Gastroesophageal sphincter (tissue), 4 donors: ENCODE results near the gene GALNT18. TPM values are rescaled to one million over a fixed set of nuclear protein-coding genes. Genes with fewer than 3 reads are reported as not detected.

Source experiments
- ATAC-seq: fragments of 150-250 bp; one replicate; pipeline ENCODE4 v1.9.1; 2016; ENCODE audit warnings: mild to moderate bottlenecking, moderate library complexity
- H3K27ac ChIP-seq, 4 donors: fragments of 200-600 bp; sonication (generic) in 3 of 4; 1 replicate in 3 of 4; 2 replicates in 1 of 4; pipeline ENCODE4 v1.5.1; 2016 to 2019
- H3K27me3 ChIP-seq: fragments of 200-600 bp; sonication (generic); one replicate; pipeline ENCODE4 v1.5.1; 2019
- H3K36me3 ChIP-seq, 2 donors: fragments of 200-600 bp; sonication (generic); one replicate each; pipeline ENCODE4 v1.5.1; 2019; ENCODE audit warnings: control low read depth in 1 of 2
- H3K4me1 ChIP-seq, 3 donors: fragments of 200-600 bp; sonication (generic); 1 replicate in 2 of 3; 2 replicates in 1 of 3; pipeline ENCODE4 v1.5.1; 2016 to 2019; ENCODE audit warnings: control low read depth in 2 of 3
- H3K4me3 ChIP-seq, 2 donors: fragments of 200-600 bp; sonication (generic); one replicate each; pipeline ENCODE4 v1.5.1; 2019; ENCODE audit warnings: mild to moderate bottlenecking in 1 of 2, moderate library complexity in 1 of 2
- H3K9me3 ChIP-seq, 3 donors: fragments of 200-600 bp; sonication (generic); one replicate each; pipeline ENCODE4 v1.5.1; 2017 to 2019; ENCODE audit warnings: control low read depth in 2 of 3
- CTCF ChIP-seq, 4 experiments: fragments of 200-600 bp in 2 of 4; fragments of 450-650 bp in 2 of 4; sonication (generic) in 1 of 4; IDR thresholded peaks; one replicate each; pipeline ENCODE4 v1.5.1; 2017 to 2019; ENCODE audit warnings: antibody characterized with exemption in 4 of 4, mild to moderate bottlenecking in 2 of 4, moderate library complexity in 2 of 4
- EP300 ChIP-seq: sonication (generic); formaldehyde crosslinking; IDR thresholded peaks from one replicate; pipeline ENCODE4 v1.6.1; 2017; ENCODE audit warnings: antibody characterized with exemption, mild to moderate bottlenecking
- POLR2A ChIP-seq, 2 donors: fragments of 450-650 bp; IDR thresholded peaks; one replicate each; pipeline ENCODE4 v1.6.1; 2017; ENCODE audit warnings: antibody characterized with exemption in 2 of 2, mild to moderate bottlenecking in 2 of 2, moderate library complexity in 1 of 2
- POLR2AphosphoS5 ChIP-seq: sonication (generic); formaldehyde crosslinking; IDR thresholded peaks from one replicate; pipeline ENCODE4 v1.6.1; 2017; ENCODE audit warnings: antibody characterized with exemption
- WGBS, 2 donors: methylation state at CpG; one replicate each; pipeline ENCODE4 v1.1.5; 2018; ENCODE audit warnings: low coverage in 1 of 2; 5-methylcytosine and 5-hydroxymethylcytosine counted together
- total RNA-seq, 4 donors: library from RNA; depleted of rRNA; stranded (reverse); fragments of >200 nt; gene quantifications; one replicate each; pipeline ENCODE4 v1.1.0, GENCODE V29; 2016

GALNT18 gene
- total RNA-seq, 4 donors from 2014 or later, result 16.0 to 65.6 (median 35.2) TPM

- no peak for TF ChIP-seq POLR2AphosphoS5
- no peak for TF ChIP-seq POLR2A (IDR thresholded peaks at IDR 0.05)
- TF ChIP-seq EP300, result no peak
- no peak for TF ChIP-seq CTCF (IDR thresholded peaks at IDR 0.05)
- 79 to 95% methylated on average over 2 of the region's 2 CpGs for WGBS, 2 donors
- Histone ChIP-seq H3K4me1 (peaks cover 0 to 62% (median 18%) of the 10 kb centered on the region in 3 donors), H3K36me3 (no peaks in the 10 kb centered on the region), H3K9me3 (no peaks in the 10 kb centered on the region), H3K27me3 (no peaks in the 10 kb centered on the region), H3K27ac (no peak overlapping the region), H3K4me3 (no peak overlapping the region)
- no peak for ATAC-seq
Measured at GRCh38 chr11:11464555-11464954, 157.2 kb downstream of the GALNT18 start.

DNA sequence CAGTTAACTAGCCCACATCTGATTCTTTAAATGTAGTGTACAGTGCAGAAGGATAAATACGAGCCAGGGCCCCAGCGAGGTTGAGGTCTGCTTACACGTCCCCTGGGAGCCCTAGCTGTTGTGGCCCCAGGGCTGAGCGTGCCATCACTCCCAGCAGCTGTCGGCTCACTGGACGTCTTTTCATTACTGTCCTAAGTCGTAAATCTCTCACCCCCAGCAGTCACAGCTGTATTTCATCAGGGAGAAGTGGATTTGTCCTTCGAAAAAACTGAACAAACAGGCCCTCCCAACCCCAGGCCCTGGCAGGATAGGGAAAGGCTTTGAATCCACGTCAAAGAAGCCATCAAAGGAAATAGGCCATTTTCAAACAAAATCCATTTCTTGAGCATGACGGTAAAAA is 158.4 kb downstream of the GALNT18 start:
- H3K36me3 ChIP-seq, result no peaks in the 10 kb centered on the region
- H3K4me1 ChIP-seq, result peaks cover 0 to 51% (median 18%) of the 10 kb centered on the region in 3 donors
- 34 to 71% methylated on average over 4 to 6 of the region's 10 CpGs for WGBS, 2 donors

GRCh38 chr11:11461473-11461872 is 160.3 kb downstream of the GALNT18 start:
- Histone ChIP-seq H3K36me3 (no peaks in the 10 kb centered on the region), H3K9me3 (no peaks in the 10 kb centered on the region), H3K4me1 (peaks cover 0 to 46% (median 18%) of the 10 kb centered on the region in 3 donors), H3K27ac (peak overlapping the region in 3 of 4 donors; percentile 53 to 83 (median 77)), H3K4me3 (no peak overlapping the region), H3K27me3 (no peaks in the 10 kb centered on the region)
- ATAC-seq, result peak; percentile 61
- WGBS, 2 donors, result 22 to 30% methylated on average over 8 to 9 of the region's 10 CpGs
- TF ChIP-seq POLR2A (IDR thresholded peaks at IDR 0.05) (no peak), POLR2AphosphoS5 (no peak), EP300 (no peak), CTCF (IDR thresholded peaks at IDR 0.05) (no peak)

More for the DNA sequence above, 158.4 kb downstream of the GALNT18 start:
- no peaks in the 10 kb centered on the region for H3K9me3 ChIP-seq
- H3K27me3 ChIP-seq, result no peaks in the 10 kb centered on the region
- peak overlapping the region in 3 of 4 donors; percentile 53 to 77 (median 69) for H3K27ac ChIP-seq
- TF ChIP-seq POLR2AphosphoS5 (no peak), POLR2A (IDR thresholded peaks at IDR 0.05) (no peak), EP300 (no peak)
- ATAC-seq, result no peak
- no peak overlapping the region for H3K4me3 ChIP-seq

GRCh38 chr11:11459578-11459977 is 162.2 kb downstream of the GALNT18 start:
- TF ChIP-seq POLR2AphosphoS5 (no peak), CTCF (IDR thresholded peaks at IDR 0.05) (no peak), EP300 (no peak), POLR2A (IDR thresholded peaks at IDR 0.05) (no peak)
- 96 to 100% methylated on average over 2 to 3 of the region's 3 CpGs for WGBS, 2 donors
- no peaks in the 10 kb centered on the region for H3K9me3 ChIP-seq

GRCh38 chr11:11458485-11458884 is 163.3 kb downstream of the GALNT18 start:
- no peak for ATAC-seq
- Histone ChIP-seq H3K36me3 (no peaks in the 10 kb centered on the region), H3K27ac (no peak overlapping the region), H3K4me3 (no peak overlapping the region), H3K4me1 (peaks cover 0 to 34% (median 18%) of the 10 kb centered on the region in 3 donors), H3K27me3 (no peaks in the 10 kb centered on the region), H3K9me3 (no peaks in the 10 kb centered on the region)
- 89% methylated on average over 5 of the region's 9 CpGs; no CpG with 5 or more reads in 1 of the 2 donors for WGBS, 2 donors
- no peak for TF ChIP-seq POLR2A (IDR thresholded peaks at IDR 0.05)
- TF ChIP-seq CTCF (IDR thresholded peaks at IDR 0.05), result no peak
- TF ChIP-seq EP300, result no peak
- TF ChIP-seq POLR2AphosphoS5, result no peak

More at GRCh38 chr11:11459578-11459977, 162.2 kb downstream of the GALNT18 start:
- Histone ChIP-seq H3K4me3 (no peak overlapping the region), H3K36me3 (no peaks in the 10 kb centered on the region), H3K4me1 (peaks cover 0 to 45% (median 18%) of the 10 kb centered on the region in 3 donors), H3K27me3 (no peaks in the 10 kb centered on the region), H3K27ac (no peak overlapping the region)
- ATAC-seq, result no peak
